ENCODE data around the gene ZRANB2.

Gene ZRANB2

GRCh38 chr1:71026093-71026492 lies 54.7 kb downstream of the ZRANB2 start:
- no peak for DNase-seq

DNA sequence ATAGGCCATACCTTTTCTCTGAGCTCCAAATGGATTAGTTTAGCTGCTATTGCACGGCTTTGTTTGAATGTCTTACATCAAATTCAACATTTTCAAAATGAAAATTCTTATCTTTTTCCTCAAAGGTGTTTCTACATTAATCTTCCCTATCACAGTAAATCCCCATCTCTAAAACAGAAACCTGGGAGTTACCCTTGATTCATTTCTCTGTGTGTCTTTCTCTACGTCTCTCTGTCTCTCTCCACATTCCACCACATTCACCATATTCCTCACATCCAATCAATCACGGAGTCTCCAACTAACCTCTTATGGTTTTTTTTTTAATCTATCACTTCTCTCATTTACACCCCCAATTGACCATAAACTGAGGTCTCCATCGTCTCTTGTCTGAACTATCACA lies 57.3 kb downstream of the ZRANB2 start:
- DNase-seq, result no peak

GRCh38 chr1:71019233-71019969 lies 61.4 kb downstream of the ZRANB2 start:
- peak; percentile 33 for DNase-seq

DNA sequence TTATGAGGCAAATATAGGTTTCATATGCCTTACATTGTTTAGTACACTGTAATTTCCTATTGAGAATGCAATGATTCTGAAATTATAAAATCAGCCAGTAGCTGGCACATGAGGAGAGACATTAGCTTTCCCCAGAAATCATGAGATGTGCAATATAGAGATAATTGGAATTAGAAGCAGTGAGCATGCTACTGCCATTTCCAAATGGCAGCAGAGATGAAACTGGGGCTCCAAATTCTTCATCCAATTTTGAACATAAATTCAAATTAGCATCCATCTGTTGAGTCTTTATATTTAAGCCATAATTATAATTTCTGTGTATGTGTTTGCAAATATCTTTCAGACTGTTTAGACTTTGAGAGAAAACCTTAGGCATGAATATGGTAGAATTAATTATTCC lies 62.0 kb downstream of the ZRANB2 start:
- no peak for DNase-seq

- no peak for DNase-seq
Observed at GRCh38 chr1:71015745-71016144, 65.1 kb downstream of the ZRANB2 start.

DNA sequence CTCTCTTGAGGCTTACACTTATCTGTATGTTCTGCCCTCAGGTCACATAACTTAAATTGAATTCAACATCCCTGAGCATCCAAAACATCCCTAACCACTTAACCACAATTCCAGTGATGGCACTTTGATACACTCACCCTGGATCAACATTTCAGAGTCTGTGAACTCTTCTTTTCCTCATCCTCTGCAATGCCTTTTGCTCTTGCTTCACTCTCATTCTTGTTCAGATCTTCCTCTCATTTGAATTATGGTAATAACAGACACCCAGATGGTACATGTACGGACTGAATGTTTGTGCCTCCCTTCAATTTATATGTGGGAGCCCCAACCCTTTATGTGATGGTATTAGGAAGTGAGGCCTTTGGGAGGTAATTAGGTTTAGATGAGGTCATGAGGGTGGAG lies 66.7 kb downstream of the ZRANB2 start:
- no peak for DNase-seq
